OCI-LY7 (cell line): Measurements from ENCODE around the gene ZNF574. TPM values are rescaled to one million over a fixed set of nuclear protein-coding genes. Genes with fewer than 3 reads are reported as not detected.
A peak's percentile ranks its signal among the peaks of the same experiment; 100 is the strongest.

ENCODE experiments used
- BruUV-seq: library from RNA; stranded (reverse); fragments of 400-500 nt; replicated peaks from 2 replicates; lab custom pipeline; 2021; lab: Mats Ljungman, UMichigan
- CTCF ChIA-PET: fragments of 300-600 bp; sonication (Branson Sonifier 250); formaldehyde crosslinking; loops from one replicate; lab custom pipeline; 2022; ENCODE audit warnings: antibody characterized with exemption; ENCODE audit not compliant: unreplicated experiment; lab: Charles Lee
- POLR2A ChIA-PET: fragments of 300-600 bp; sonication (Branson Sonifier 250); formaldehyde crosslinking; loops from one replicate; lab custom pipeline; 2022; ENCODE audit warnings: antibody characterized with exemption; lab: Charles Lee
- DNase-seq: peaks from one replicate; pipeline ENCODE4 v3.0.0-alpha.2; 2015; ENCODE audit warnings: low spot score
- H2AFZ ChIP-seq: fragments of 200-600 bp; sonication (generic), shearing (Covaris generic); 2 replicates; pipeline ENCODE4 v1.6.1; 2014; ENCODE audit warnings: mild to moderate bottlenecking, antibody characterized with exemption, low read length, moderate library complexity
- H3K27ac ChIP-seq: fragments of 200-600 bp; sonication (generic); 2 replicates; pipeline ENCODE4 v1.5.1; 2014; ENCODE audit warnings: mixed run types, low read depth, mild to moderate bottlenecking, moderate library complexity, low read length, inconsistent platforms; ENCODE audit not compliant: poor library complexity, severe bottlenecking
- H3K36me3 ChIP-seq: fragments of 200-600 bp; sonication (generic); 2 replicates; pipeline ENCODE4 v1.6.1; 2014; ENCODE audit warnings: mild to moderate bottlenecking, antibody characterized with exemption, low read length, moderate library complexity, mixed read lengths; ENCODE audit not compliant: insufficient read depth
- H3K4me1 ChIP-seq: fragments of 200-600 bp; sonication (generic); 2 replicates; pipeline ENCODE4 v1.5.1; 2014; ENCODE audit warnings: mild to moderate bottlenecking, low read length; ENCODE audit not compliant: insufficient read depth, poor library complexity, severe bottlenecking
- H3K4me2 ChIP-seq: fragments of 200-600 bp; sonication (generic); 2 replicates; pipeline ENCODE4 v1.6.1; 2014; ENCODE audit warnings: mild to moderate bottlenecking, low read length
- H3K4me3 ChIP-seq: fragments of 200-600 bp; sonication (generic); 2 replicates; pipeline ENCODE4 v1.5.1; 2014; ENCODE audit warnings: mild to moderate bottlenecking, low read depth, low read length; ENCODE audit not compliant: poor library complexity, severe bottlenecking
- H3K79me2 ChIP-seq: fragments of 200-600 bp; sonication (generic); 2 replicates; pipeline ENCODE4 v1.6.1; 2016; ENCODE audit warnings: low read depth, mild to moderate bottlenecking, low read length, moderate library complexity, mixed read lengths; ENCODE audit not compliant: insufficient read depth
- H3K9me2 ChIP-seq: fragments of 200-600 bp; sonication (generic); 2 replicates; pipeline ENCODE4 v1.6.1; 2016; ENCODE audit warnings: mild to moderate bottlenecking, low read length, mixed read lengths; ENCODE audit not compliant: insufficient read depth
- H3K9me3 ChIP-seq: fragments of 200-600 bp; sonication (generic); 2 replicates; pipeline ENCODE4 v1.6.1; 2014; ENCODE audit warnings: mild to moderate bottlenecking, mixed run types, low read length, mixed read lengths
- H4K20me1 ChIP-seq: fragments of 200-600 bp; sonication (generic); 2 replicates; pipeline ENCODE4 v1.6.1; 2014; ENCODE audit warnings: mild to moderate bottlenecking, antibody characterized with exemption, low read length, moderate library complexity, mixed read lengths; ENCODE audit not compliant: insufficient read depth
- EZH2phosphoT487 ChIP-seq: fragments of 200-600 bp; sonication (generic); IDR thresholded peaks from 2 replicates; pipeline ENCODE4 v1.6.1; 2018; ENCODE audit warnings: low read depth, borderline replicate concordance, mild to moderate bottlenecking, mixed run types, antibody characterized with exemption, low read length, moderate library complexity, mixed read lengths
- intact Hi-C: fragments of 100-400 bp; cut with micrococcal nuclease; formaldehyde crosslinking; loops from one replicate; pipeline ENCODE4 v1.10.0; 2022; ENCODE audit not compliant: unreplicated experiment
- total RNA-seq, 2 experiments: library from RNA; depleted of rRNA in 1 of 2; stranded (reverse); fragments of >200 nt in 1 of 2; shearing (Covaris generic) in 1 of 2; gene quantifications; 2 replicates each; pipeline ENCODE4 v1.2.3, GENCODE V29; 2014 to 2022
- TF ChIP-seq, protein P1 (sequence below): fragments of 200-600 bp; sonication (generic); conservative IDR thresholded peaks from 2 replicates; pipeline ENCODE4 v1.5.1; 2014; ENCODE audit warnings: mild to moderate bottlenecking, antibody characterized with exemption, low read length, moderate library complexity, mixed read lengths

ZNF574 gene
- total RNA-seq, 2 experiments from 2014 or later = 14.5 to 29.3 TPM

- Histone ChIP-seq H3K4me2 (0 out of 2 replicates have a peak overlapping the region, but pooled peaks have one; percentile 2), H3K27ac (no peak overlapping the region), H3K9me2 (no peaks in the 10 kb centered on the region), H3K4me1 (peaks cover 35% of the 10 kb centered on the region), H4K20me1 (no peaks in the 10 kb centered on the region), H3K36me3 (peaks cover 44% of the 10 kb centered on the region), H3K79me2 (no peaks in the 10 kb centered on the region), H3K4me3 (no peak overlapping the region), H3K9me3 (no peaks in the 10 kb centered on the region), H2AFZ (no peak overlapping the region)
- BruUV-seq = no TSS peak
- TF ChIP-seq, protein P1, sequence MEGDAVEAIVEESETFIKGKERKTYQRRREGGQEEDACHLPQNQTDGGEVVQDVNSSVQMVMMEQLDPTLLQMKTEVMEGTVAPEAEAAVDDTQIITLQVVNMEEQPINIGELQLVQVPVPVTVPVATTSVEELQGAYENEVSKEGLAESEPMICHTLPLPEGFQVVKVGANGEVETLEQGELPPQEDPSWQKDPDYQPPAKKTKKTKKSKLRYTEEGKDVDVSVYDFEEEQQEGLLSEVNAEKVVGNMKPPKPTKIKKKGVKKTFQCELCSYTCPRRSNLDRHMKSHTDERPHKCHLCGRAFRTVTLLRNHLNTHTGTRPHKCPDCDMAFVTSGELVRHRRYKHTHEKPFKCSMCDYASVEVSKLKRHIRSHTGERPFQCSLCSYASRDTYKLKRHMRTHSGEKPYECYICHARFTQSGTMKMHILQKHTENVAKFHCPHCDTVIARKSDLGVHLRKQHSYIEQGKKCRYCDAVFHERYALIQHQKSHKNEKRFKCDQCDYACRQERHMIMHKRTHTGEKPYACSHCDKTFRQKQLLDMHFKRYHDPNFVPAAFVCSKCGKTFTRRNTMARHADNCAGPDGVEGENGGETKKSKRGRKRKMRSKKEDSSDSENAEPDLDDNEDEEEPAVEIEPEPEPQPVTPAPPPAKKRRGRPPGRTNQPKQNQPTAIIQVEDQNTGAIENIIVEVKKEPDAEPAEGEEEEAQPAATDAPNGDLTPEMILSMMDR = no peak
- no peak for TF ChIP-seq EZH2phosphoT487
- ChIA-PET CTCF (no interaction called here), POLR2A (interaction anchor here (0.5 kb wide), 1 partner anchor 427 kb away, joined by 3 read pairs; no protein-coding TSS in a partner anchor)
- intact Hi-C loops = no loop called here
- DNase-seq = no peak
Measured at GRCh38 chr19:42089191-42089750, 13.3 kb downstream of the ZNF574 start.

- ChIA-PET POLR2A (interaction anchor here (0.7 kb wide), 1 partner anchor 96 kb away, joined by 3 read pairs; no protein-coding TSS in a partner anchor), CTCF (no interaction called here)
- no peak overlapping the region for H3K4me2 ChIP-seq
- no peak overlapping the region for H3K27ac ChIP-seq
- no peaks in the 10 kb centered on the region for H3K9me3 ChIP-seq
- H3K4me1 ChIP-seq = peaks cover 35% of the 10 kb centered on the region
- no peak overlapping the region for H3K4me3 ChIP-seq
- TF ChIP-seq EZH2phosphoT487 = no peak
- TF ChIP-seq, protein P1 = no peak
- intact Hi-C loops = no loop called here
- no TSS peak for BruUV-seq
- H3K36me3 ChIP-seq = peaks cover 49% of the 10 kb centered on the region
- H3K9me2 ChIP-seq = no peaks in the 10 kb centered on the region
- H3K79me2 ChIP-seq = no peaks in the 10 kb centered on the region
- no peak overlapping the region for H2AFZ ChIP-seq
- no peaks in the 10 kb centered on the region for H4K20me1 ChIP-seq
- DNase-seq = no peak
Measured at GRCh38 chr19:42089772-42090171, 13.8 kb downstream of the ZNF574 start.

- no peaks in the 10 kb centered on the region for H3K9me2 ChIP-seq
- ChIA-PET POLR2A (interaction anchor here (0.7 kb wide), 1 partner anchor 95 kb away, joined by 3 read pairs; no protein-coding TSS in a partner anchor), CTCF (no interaction called here)
- BruUV-seq = TSS peak; percentile 57
- H3K79me2 ChIP-seq = no peaks in the 10 kb centered on the region
- no peak for TF ChIP-seq EZH2phosphoT487
- TF ChIP-seq, protein P1 = no peak
- no peak overlapping the region for H3K27ac ChIP-seq
- no peak overlapping the region for H3K4me3 ChIP-seq
- H2AFZ ChIP-seq = no peak overlapping the region
- peaks cover 58% of the 10 kb centered on the region for H3K36me3 ChIP-seq
- H4K20me1 ChIP-seq = no peaks in the 10 kb centered on the region
- no peak overlapping the region for H3K4me2 ChIP-seq
- intact Hi-C loops = no loop called here
- H3K4me1 ChIP-seq = peaks cover 35% of the 10 kb centered on the region
- no peak for DNase-seq
- H3K9me3 ChIP-seq = no peaks in the 10 kb centered on the region
Measured at GRCh38 chr19:42090672-42091071, 14.7 kb downstream of the ZNF574 start.
